OCI-LY3 (cell line): ENCODE data around the gene POLK.

Experiments used
- CTCF ChIP-seq: fragments of 200-600, 300-600 bp; sonication (generic); IDR thresholded peaks from 2 replicates; pipeline ENCODE4 v1.5.1; 2014; ENCODE audit warnings: antibody characterized with exemption, low read length, low read depth
- EZH2phosphoT487 ChIP-seq: fragments of 200-600 bp; shearing (Covaris generic); IDR thresholded peaks from 2 replicates; pipeline ENCODE4 v1.6.1; 2018; ENCODE audit warnings: antibody characterized with exemption, mixed run types, low read depth

DNA sequence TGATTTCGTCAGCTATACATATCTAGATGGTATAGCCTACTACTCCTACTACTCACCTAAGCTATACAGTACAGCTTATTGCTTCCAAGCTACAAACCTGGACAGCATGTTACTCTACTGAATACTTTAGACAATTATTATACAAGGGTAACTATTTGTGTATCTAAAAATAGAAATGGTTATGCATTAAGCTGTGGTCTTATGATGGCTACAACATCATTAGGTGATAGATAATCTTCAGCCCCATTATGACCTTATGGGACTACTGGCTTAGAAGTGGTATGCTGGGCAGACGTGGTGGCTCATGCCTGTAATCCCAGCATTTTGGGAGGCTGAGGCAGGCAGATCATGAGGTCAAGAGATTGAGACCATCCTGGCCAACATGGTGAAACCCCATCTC lies 40.5 kb upstream of the POLK start:
- TF ChIP-seq CTCF = no peak
- TF ChIP-seq EZH2phosphoT487 = no peak
